ENCODE results near the gene TSPAN15. TPM values are rescaled to one million over a fixed set of nuclear protein-coding genes. Genes with fewer than 3 reads are reported as not detected.

The TSPAN15 gene
- total RNA-seq, 1 experiment from 2014 or later, result 7.7 TPM

DNA sequence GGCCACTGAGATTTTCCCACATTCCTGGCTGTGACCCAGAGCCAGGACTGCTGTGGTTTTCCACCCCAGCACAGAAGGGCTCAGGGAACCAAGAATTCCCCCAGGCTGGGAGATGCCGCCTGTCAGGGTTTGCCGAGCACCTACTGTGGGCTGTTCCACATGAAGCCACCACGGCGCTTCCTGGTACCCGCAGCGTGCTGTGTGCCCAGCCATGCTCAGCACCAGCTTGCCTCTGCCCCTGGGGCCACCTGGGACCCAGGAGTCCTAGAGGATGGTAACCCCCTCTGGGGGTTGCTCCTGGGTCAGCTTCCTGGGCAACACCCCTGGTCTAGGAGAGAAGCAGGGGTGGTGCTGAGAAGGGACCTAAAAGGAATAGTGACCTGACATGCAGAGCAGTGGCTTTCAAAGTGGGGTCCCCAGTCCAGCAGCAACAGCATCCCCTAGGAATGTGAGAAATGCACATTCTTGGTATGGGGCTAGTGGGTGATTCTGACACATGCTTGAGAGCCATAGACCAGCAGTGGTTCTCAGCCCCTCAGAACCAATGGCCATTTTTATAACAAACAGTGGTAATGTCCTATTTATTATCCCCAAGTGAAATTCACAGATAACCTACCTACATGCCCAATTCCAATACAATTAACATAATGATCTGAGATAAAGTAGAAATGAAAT is 53.4 kb downstream of the TSPAN15 start:
- peaks cover 3% of the 10 kb centered on the region for H3K27me3 Mint-ChIP-seq (ENCODE audit: low read depth)
- Histone ChIP-seq H3K18ac (ENCODE audit: insufficient read length, low read depth, low read length) (no peak overlapping the region), H4K20me1 (ENCODE audit: control insufficient read depth, insufficient read depth, insufficient read length) (no peaks in the 10 kb centered on the region), H2BK12ac (ENCODE audit: insufficient read length, low read depth, low read length) (no peak overlapping the region), H3K79me2 (ENCODE audit: insufficient read depth, low read length) (no peaks in the 10 kb centered on the region), H3K14ac (ENCODE audit: insufficient read depth, low read length) (no peak overlapping the region), H4K8ac (replicated peaks; ENCODE audit: insufficient read length, low read depth, low read length) (no peak overlapping the region), H2BK120ac (ENCODE audit: low read depth, low read length, poor library complexity, severe bottlenecking) (no peak overlapping the region), H3K79me1 (ENCODE audit: insufficient read depth, low read depth, low read length, poor library complexity, severe bottlenecking) (no peaks in the 10 kb centered on the region), H3K4ac (ENCODE audit: low read depth, low read length) (no peak overlapping the region), H3K27ac (ENCODE audit: insufficient read length, low read depth, low read length) (no peak overlapping the region), H2BK15ac (ENCODE audit: low read depth, low read length) (no peak overlapping the region), H3K9me3 (ENCODE audit: control insufficient read depth, low read depth, low read length) (no peaks in the 10 kb centered on the region), H2BK20ac (ENCODE audit: low read depth, low read length, poor library complexity, severe bottlenecking) (no peak overlapping the region), H2AK5ac (ENCODE audit: insufficient read length, low read length) (no peak overlapping the region), H2BK5ac (ENCODE audit: insufficient read length, low read length) (no peak overlapping the region), H3K9ac (ENCODE audit: extremely low read depth, insufficient read length, low read length) (no peak overlapping the region), H3K23me2 (ENCODE audit: insufficient read length, low read depth, low read length, poor library complexity, severe bottlenecking) (no peaks in the 10 kb centered on the region), H3K23ac (ENCODE audit: insufficient read length, low read depth, low read length) (no peak overlapping the region), H4K5ac (ENCODE audit: insufficient read length, low read depth, low read length) (no peak overlapping the region), H3K4me1 (ENCODE audit: insufficient read depth, low read length) (no peaks in the 10 kb centered on the region), H2AFZ (ENCODE audit: low read length) (no peak overlapping the region), H4K91ac (ENCODE audit: insufficient read length, low read depth, low read length) (no peak overlapping the region), H3T11ph (ENCODE audit: low read length) (no peak overlapping the region), H3K27me3 (ENCODE audit: insufficient read depth, low read length) (no peaks in the 10 kb centered on the region), H3K56ac (ENCODE audit: insufficient read length, low read depth, low read length) (no peak overlapping the region), H3K4me2 (ENCODE audit: insufficient read depth, insufficient read length, low read length) (no peak overlapping the region)
- DNase-seq, result no peak
- TF ChIP-seq, protein P1, sequence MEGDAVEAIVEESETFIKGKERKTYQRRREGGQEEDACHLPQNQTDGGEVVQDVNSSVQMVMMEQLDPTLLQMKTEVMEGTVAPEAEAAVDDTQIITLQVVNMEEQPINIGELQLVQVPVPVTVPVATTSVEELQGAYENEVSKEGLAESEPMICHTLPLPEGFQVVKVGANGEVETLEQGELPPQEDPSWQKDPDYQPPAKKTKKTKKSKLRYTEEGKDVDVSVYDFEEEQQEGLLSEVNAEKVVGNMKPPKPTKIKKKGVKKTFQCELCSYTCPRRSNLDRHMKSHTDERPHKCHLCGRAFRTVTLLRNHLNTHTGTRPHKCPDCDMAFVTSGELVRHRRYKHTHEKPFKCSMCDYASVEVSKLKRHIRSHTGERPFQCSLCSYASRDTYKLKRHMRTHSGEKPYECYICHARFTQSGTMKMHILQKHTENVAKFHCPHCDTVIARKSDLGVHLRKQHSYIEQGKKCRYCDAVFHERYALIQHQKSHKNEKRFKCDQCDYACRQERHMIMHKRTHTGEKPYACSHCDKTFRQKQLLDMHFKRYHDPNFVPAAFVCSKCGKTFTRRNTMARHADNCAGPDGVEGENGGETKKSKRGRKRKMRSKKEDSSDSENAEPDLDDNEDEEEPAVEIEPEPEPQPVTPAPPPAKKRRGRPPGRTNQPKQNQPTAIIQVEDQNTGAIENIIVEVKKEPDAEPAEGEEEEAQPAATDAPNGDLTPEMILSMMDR (conservative IDR thresholded peaks at IDR 0.05), result no peak
- no peaks in the 10 kb centered on the region for H3K9me3 Mint-ChIP-seq
- no peaks in the 10 kb centered on the region for H3K36me3 Mint-ChIP-seq (ENCODE audit: insufficient read depth in 1 of 3, low read depth in 3 of 3)
- WGBS (ENCODE audit: extremely low coverage, insufficient read length, low lambda C conversion rate), result no CpG with 5 or more reads among the region's 6 CpGs
- peaks cover 7 to 8% of the 10 kb centered on the region in 2 experiments for H3K4me1 Mint-ChIP-seq
- H3K4me3 Mint-ChIP-seq, result no peak overlapping the region
- H3K27ac Mint-ChIP-seq, result no peak overlapping the region

Data from H9 (cell line).